ENCODE measurements around the gene MRPL17. TPM values are rescaled to one million over a fixed set of nuclear protein-coding genes. Genes with fewer than 3 reads are reported as not detected.

Gene MRPL17
- total and polyA plus RNA-seq, 2 of the 13 experiments (the other 11 are each of a cell fraction or from before 2014, with no cell fraction given): 59.4 to 90.0 TPM

DNA sequence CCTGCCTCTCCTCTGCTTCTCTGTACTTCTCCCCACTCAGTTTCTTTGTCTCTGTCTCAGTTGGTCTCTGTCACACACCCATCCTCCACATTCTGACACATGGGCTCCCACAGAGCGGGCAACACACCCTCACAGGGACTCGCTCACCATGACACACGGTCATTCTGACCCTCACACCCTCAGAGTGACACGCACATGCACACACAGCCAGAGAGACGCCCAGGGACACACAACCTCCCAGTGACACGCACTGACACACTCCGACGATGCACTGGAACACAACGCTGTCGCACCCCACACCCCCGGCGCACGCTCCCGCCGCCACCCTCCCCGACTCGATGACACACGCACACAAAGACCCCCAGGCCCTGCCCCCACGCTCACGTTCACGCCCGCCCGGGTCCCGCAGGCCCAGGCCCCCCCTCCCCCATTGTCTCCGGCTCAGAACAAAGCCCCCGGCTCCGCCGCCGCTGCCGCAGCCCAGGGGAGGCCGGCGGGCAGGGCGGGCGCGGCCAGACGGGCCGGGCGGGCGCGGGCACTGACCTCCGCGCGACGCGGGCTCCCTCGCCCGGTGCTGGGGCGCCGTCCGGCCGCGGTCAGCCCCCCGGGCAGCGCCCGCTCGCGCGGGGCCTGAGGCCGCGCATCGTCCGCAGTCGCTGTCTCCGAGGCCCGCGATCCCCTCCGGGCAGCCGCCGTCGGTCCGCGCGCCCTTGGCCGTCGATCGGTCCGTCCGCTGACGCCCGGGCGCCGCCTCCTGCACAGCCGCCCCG, 27.9 kb downstream of the MRPL17 start (continued):
- TF ChIP-seq, protein P1, sequence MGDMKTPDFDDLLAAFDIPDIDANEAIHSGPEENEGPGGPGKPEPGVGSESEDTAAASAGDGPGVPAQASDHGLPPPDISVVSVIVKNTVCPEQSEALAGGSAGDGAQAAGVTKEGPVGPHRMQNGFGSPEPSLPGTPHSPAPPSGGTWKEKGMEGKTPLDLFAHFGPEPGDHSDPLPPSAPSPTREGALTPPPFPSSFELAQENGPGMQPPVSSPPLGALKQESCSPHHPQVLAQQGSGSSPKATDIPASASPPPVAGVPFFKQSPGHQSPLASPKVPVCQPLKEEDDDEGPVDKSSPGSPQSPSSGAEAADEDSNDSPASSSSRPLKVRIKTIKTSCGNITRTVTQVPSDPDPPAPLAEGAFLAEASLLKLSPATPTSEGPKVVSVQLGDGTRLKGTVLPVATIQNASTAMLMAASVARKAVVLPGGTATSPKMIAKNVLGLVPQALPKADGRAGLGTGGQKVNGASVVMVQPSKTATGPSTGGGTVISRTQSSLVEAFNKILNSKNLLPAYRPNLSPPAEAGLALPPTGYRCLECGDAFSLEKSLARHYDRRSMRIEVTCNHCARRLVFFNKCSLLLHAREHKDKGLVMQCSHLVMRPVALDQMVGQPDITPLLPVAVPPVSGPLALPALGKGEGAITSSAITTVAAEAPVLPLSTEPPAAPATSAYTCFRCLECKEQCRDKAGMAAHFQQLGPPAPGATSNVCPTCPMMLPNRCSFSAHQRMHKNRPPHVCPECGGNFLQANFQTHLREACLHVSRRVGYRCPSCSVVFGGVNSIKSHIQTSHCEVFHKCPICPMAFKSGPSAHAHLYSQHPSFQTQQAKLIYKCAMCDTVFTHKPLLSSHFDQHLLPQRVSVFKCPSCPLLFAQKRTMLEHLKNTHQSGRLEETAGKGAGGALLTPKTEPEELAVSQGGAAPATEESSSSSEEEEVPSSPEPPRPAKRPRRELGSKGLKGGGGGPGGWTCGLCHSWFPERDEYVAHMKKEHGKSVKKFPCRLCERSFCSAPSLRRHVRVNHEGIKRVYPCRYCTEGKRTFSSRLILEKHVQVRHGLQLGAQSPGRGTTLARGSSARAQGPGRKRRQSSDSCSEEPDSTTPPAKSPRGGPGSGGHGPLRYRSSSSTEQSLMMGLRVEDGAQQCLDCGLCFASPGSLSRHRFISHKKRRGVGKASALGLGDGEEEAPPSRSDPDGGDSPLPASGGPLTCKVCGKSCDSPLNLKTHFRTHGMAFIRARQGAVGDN (CRISPR knock-in tag; IDR thresholded peaks at IDR 0.05): peak; percentile 39
- TF ChIP-seq TCF7 (IDR thresholded peaks at IDR 0.05; ENCODE audit: low read depth): no peak
- TF ChIP-seq MIXL1 (CRISPR knock-in tag; IDR thresholded peaks at IDR 0.05): no peak
- no peak for TF ChIP-seq SMAD9 (CRISPR knock-in tag; IDR thresholded peaks at IDR 0.05)
- no peak for TF ChIP-seq NR2F1 (CRISPR knock-in tag; IDR thresholded peaks at IDR 0.05)
- TF ChIP-seq, protein P2, sequence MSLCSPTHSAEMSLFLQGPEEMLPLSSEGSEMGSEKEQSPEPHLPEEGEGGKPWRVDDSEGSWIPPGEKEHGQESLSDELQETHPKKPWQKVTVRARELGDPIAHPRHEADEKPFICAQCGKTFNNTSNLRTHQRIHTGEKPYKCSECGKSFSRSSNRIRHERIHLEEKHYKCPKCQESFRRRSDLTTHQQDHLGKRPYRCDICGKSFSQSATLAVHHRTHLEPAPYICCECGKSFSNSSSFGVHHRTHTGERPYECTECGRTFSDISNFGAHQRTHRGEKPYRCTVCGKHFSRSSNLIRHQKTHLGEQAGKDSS (CRISPR knock-in tag; IDR thresholded peaks at IDR 0.05; ENCODE audit: borderline replicate concordance, low read depth): no peak
- peak; percentile 58; the same call in 1 of the 2 replicates for TF ChIP-seq EZH2 (conservative IDR thresholded peaks at IDR 0.05; ENCODE audit: low read depth, low read length)
- TF ChIP-seq NFYC (CRISPR knock-in tag; IDR thresholded peaks at IDR 0.05): no peak
- TF ChIP-seq ZNF543 (CRISPR knock-in tag; IDR thresholded peaks at IDR 0.05): no peak
- TF ChIP-seq, protein P3, sequence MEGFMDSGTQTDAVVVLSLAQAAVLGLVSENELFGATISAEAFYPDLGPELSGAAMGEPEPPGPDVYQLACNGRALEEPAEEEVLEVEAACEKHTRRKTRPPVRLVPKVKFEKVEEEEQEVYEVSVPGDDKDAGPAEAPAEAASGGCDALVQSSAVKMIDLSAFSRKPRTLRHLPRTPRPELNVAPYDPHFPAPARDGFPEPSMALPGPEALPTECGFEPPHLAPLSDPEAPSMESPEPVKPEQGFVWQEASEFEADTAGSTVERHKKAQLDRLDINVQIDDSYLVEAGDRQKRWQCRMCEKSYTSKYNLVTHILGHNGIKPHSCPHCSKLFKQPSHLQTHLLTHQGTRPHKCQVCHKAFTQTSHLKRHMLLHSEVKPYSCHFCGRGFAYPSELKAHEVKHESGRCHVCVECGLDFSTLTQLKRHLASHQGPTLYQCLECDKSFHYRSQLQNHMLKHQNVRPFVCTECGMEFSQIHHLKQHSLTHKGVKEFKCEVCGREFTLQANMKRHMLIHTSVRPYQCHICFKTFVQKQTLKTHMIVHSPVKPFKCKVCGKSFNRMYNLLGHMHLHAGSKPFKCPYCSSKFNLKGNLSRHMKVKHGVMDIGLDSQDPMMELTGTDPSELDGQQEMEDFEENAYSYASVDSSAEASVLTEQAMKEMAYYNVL (CRISPR knock-in tag; IDR thresholded peaks at IDR 0.05; ENCODE audit: borderline replicate concordance): no peak
- no peak for TF ChIP-seq ATM (IDR thresholded peaks at IDR 0.05; ENCODE audit: borderline replicate concordance)
- TF ChIP-seq, protein P4, sequence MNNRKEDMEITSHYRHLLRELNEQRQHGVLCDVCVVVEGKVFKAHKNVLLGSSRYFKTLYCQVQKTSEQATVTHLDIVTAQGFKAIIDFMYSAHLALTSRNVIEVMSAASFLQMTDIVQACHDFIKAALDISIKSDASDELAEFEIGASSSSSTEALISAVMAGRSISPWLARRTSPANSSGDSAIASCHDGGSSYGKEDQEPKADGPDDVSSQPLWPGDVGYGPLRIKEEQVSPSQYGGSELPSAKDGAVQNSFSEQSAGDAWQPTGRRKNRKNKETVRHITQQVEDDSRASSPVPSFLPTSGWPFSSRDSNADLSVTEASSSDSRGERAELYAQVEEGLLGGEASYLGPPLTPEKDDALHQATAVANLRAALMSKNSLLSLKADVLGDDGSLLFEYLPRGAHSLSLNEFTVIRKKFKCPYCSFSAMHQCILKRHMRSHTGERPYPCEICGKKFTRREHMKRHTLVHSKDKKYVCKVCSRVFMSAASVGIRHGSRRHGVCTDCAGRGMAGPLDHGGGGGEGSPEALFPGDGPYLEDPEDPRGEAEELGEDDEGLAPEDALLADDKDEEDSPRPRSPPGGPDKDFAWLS (CRISPR knock-in tag; IDR thresholded peaks at IDR 0.05; ENCODE audit: borderline replicate concordance): no peak
- no peak for TF ChIP-seq ZNF737 (CRISPR knock-in tag; IDR thresholded peaks at IDR 0.05; ENCODE audit: borderline replicate concordance)
- TF ChIP-seq ZNF205 (CRISPR knock-in tag; IDR thresholded peaks at IDR 0.05): no peak
- TF ChIP-seq ZNF224 (CRISPR knock-in tag; IDR thresholded peaks at IDR 0.05): no peak
- no peak for TF ChIP-seq ZNF562 (CRISPR knock-in tag; IDR thresholded peaks at IDR 0.05; ENCODE audit: borderline replicate concordance)

All from HepG2 (cell line).